Esophagus muscularis mucosa (tissue), 4 donors: ENCODE results near the gene CTTNBP2NL. TPM values are rescaled to one million over a fixed set of nuclear protein-coding genes. Genes with fewer than 3 reads are reported as not detected.

ENCODE experiments used
- DNase-seq: peaks from one replicate; pipeline ENCODE4 v3.0.0-alpha.2; 2017; ENCODE audit errors: extremely low spot score
- H3K27ac ChIP-seq, 4 donors: fragments of 200-600 bp; sonication (generic); replicated peaks in 1 of 4; 1 replicate in 3 of 4; 2 replicates in 1 of 4; pipeline ENCODE4 v1.5.1; 2016 to 2019; ENCODE audit warnings: mild to moderate bottlenecking in 1 of 4
- H3K27me3 ChIP-seq, 4 donors: fragments of 200-600 bp; sonication (generic); one replicate each; pipeline versions ENCODE4 v1.5.1 to v1.6.0; 2016 to 2019
- H3K36me3 ChIP-seq, 4 donors: fragments of 200-600 bp; sonication (generic); one replicate each; pipeline ENCODE4 v1.5.1; 2016 to 2019
- H3K4me1 ChIP-seq, 4 donors: fragments of 200-600 bp; sonication (generic); one replicate each; pipeline ENCODE4 v1.5.1; 2016 to 2019
- H3K4me3 ChIP-seq, 4 donors: fragments of 200-600 bp; sonication (generic); 1 replicate in 2 of 4; 2 replicates in 2 of 4; pipeline ENCODE4 v1.5.1; 2016 to 2019; ENCODE audit warnings: mild to moderate bottlenecking in 4 of 4, moderate library complexity in 1 of 4
- H3K9me3 ChIP-seq, 4 donors: fragments of 200-600 bp; sonication (generic); 1 replicate in 3 of 4; 2 replicates in 1 of 4; pipeline ENCODE4 v1.5.1; 2016 to 2019
- CTCF ChIP-seq, 3 experiments: fragments of 200-600 bp in 2 of 3; fragments of 450-650 bp in 1 of 3; sonication (generic) in 2 of 3; IDR thresholded peaks; one replicate each; pipeline ENCODE4 v1.5.1; 2017 to 2019; ENCODE audit warnings: antibody characterized with exemption in 3 of 3, mild to moderate bottlenecking in 2 of 3, moderate library complexity in 1 of 3
- EP300 ChIP-seq: sonication (generic); formaldehyde crosslinking; IDR thresholded peaks from one replicate; pipeline ENCODE4 v1.6.1; 2017; ENCODE audit warnings: antibody characterized with exemption
- POLR2A ChIP-seq: fragments of 450-650 bp; IDR thresholded peaks from one replicate; pipeline ENCODE4 v1.6.1; 2017; ENCODE audit warnings: antibody characterized with exemption, moderate library complexity, mild to moderate bottlenecking, low read depth
- POLR2AphosphoS5 ChIP-seq, 2 donors: sonication (generic); formaldehyde crosslinking; IDR thresholded peaks; one replicate each; pipeline ENCODE4 v1.6.1; 2017; ENCODE audit warnings: antibody characterized with exemption in 2 of 2
- WGBS: methylation state at CpG from one replicate; pipeline ENCODE4 v1.1.5; 2018; 5-methylcytosine and 5-hydroxymethylcytosine counted together
- intact Hi-C: fragments of 100-400 bp; cut with DNase I; formaldehyde crosslinking; loops from one replicate; pipeline ENCODE4 v1.15.1; 2023
- total RNA-seq, 4 donors: library from RNA; depleted of rRNA; stranded (reverse); fragments of >200 nt; gene quantifications; one replicate each; pipeline versions ENCODE4 v1.1.0 to v1.2.1, GENCODE V29; 2016

The CTTNBP2NL gene
- total RNA-seq, 4 donors from 2014 or later: 16.2 to 26.9 (median 19.0) TPM

GRCh38 chr1:112402682-112403643 is 6.9 kb downstream of the CTTNBP2NL start:
- Histone ChIP-seq H3K4me1 (peaks cover 38 to 89% (median 80%) of the 10 kb centered on the region in 4 donors), H3K27ac (no peak overlapping the region)
- WGBS: 66% methylated on average over 5 of the region's 5 CpGs

DNA sequence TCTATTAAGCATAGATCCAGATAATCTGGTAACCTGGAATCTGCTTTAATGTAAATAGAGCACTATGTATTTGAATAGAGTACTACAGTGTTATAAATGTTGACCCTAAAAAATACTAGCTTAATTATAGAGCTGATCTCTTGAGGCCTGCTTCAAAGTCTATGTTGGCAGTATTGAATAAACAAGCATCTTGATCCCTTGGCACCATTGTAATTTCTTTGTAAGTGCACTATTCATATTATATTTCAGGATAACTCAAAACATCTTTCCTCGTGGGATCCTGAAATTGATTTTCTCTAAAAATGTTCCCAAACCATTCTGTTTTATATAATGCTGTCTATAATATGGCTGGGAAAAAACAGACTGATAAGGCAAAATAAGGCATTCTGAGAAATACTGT is 10.8 kb downstream of the CTTNBP2NL start:
- 47% methylated on average over 1 of the region's 1 CpG for WGBS
- no peaks in the 10 kb centered on the region for H3K9me3 ChIP-seq
- peaks cover 27 to 59% (median 55%) of the 10 kb centered on the region in 4 donors for H3K4me1 ChIP-seq
- H3K36me3 ChIP-seq: peaks cover 0 to 1% (median 0%) of the 10 kb centered on the region in 4 donors
- TF ChIP-seq POLR2A: no peak
- TF ChIP-seq POLR2AphosphoS5 (IDR thresholded peaks at IDR 0.05): no peak
- no peak for TF ChIP-seq CTCF (IDR thresholded peaks at IDR 0.05)
- no peak overlapping the region for H3K27ac ChIP-seq
- DNase-seq: no peak
- H3K4me3 ChIP-seq: no peak overlapping the region
- intact Hi-C loops: no loop called here
- no peaks in the 10 kb centered on the region for H3K27me3 ChIP-seq

More at GRCh38 chr1:112402682-112403643, 6.9 kb downstream of the CTTNBP2NL start:
- intact Hi-C loops: no loop called here
- no peaks in the 10 kb centered on the region for H3K27me3 ChIP-seq
- no peaks in the 10 kb centered on the region for H3K36me3 ChIP-seq
- H3K9me3 ChIP-seq: no peaks in the 10 kb centered on the region
- TF ChIP-seq POLR2A (no peak), CTCF (IDR thresholded peaks at IDR 0.05) (no peak), POLR2AphosphoS5 (IDR thresholded peaks at IDR 0.05) (no peak)
- no peak overlapping the region for H3K4me3 ChIP-seq
- no peak for DNase-seq

- no peaks in the 10 kb centered on the region for H3K9me3 ChIP-seq
- DNase-seq: no peak
- H3K36me3 ChIP-seq: peaks cover 6 to 26% (median 18%) of the 10 kb centered on the region in 4 donors
- WGBS: 91% methylated on average over 2 of the region's 2 CpGs
- peaks cover 18 to 32% (median 30%) of the 10 kb centered on the region in 4 donors for H3K4me1 ChIP-seq
- intact Hi-C loops: no loop called here
- no peaks in the 10 kb centered on the region for H3K27me3 ChIP-seq
- TF ChIP-seq EP300: no peak
- TF ChIP-seq POLR2AphosphoS5 (IDR thresholded peaks at IDR 0.05): no peak
- TF ChIP-seq CTCF (IDR thresholded peaks at IDR 0.05): no peak
- TF ChIP-seq POLR2A: no peak
- H3K4me3 ChIP-seq: no peak overlapping the region
- H3K27ac ChIP-seq: no peak overlapping the region
Observed at GRCh38 chr1:112409414-112409813, 13.4 kb downstream of the CTTNBP2NL start.

GRCh38 chr1:112410673-112411072 is 14.7 kb downstream of the CTTNBP2NL start:
- Histone ChIP-seq H3K4me3 (no peak overlapping the region), H3K9me3 (no peaks in the 10 kb centered on the region), H3K36me3 (peaks cover 9 to 37% (median 22%) of the 10 kb centered on the region in 4 donors), H3K27ac (no peak overlapping the region), H3K4me1 (peaks cover 9 to 23% (median 21%) of the 10 kb centered on the region in 4 donors), H3K27me3 (no peaks in the 10 kb centered on the region)
- 83% methylated on average over 2 of the region's 2 CpGs for WGBS
- TF ChIP-seq CTCF (IDR thresholded peaks at IDR 0.05) (no peak), POLR2AphosphoS5 (IDR thresholded peaks at IDR 0.05) (no peak), POLR2A (no peak), EP300 (no peak)
- intact Hi-C loops: no loop called here
- DNase-seq: no peak
